ENCODE measurements around the gene TRPV4. TPM values are rescaled to one million over a fixed set of nuclear protein-coding genes. Genes with fewer than 3 reads are reported as not detected.
A peak's percentile ranks its signal among the peaks of the same experiment; 100 is the strongest.

TRPV4 gene
- total RNA-seq, 2 experiments from 2014 or later = not detected

DNA sequence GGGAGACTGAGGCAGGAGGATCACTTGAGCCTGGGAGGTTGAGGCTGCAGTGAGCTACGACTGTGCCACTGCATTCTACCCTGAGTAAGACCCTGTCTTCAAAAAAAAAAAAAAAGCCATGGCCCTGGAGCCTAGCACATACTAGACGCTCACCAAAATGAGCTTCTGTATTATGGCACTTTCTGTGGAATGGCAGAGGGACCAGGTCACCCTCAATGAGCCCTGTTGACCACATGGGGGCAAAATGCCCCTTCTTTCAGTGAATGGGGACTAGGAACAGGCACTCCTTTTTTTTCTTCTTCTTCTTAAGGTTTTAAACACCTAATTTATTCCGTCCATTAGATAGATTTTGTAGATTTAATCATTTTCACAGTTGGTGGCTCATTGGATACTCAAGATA is 69.1 kb downstream of the TRPV4 start:
- H3K4me3 ChIP-seq (ENCODE audit: low read length) = no peak overlapping the region
- H3K9me3 Mint-ChIP-seq = no peaks in the 10 kb centered on the region
- intact Hi-C loops (cut with DNase I, micrococcal nuclease) = no loop called here
- H3K27ac ChIP-seq (ENCODE audit: low read depth in 1 of 2, low read length in 2 of 2) = no peak overlapping the region
- H3K27me3 Mint-ChIP-seq = no peaks in the 10 kb centered on the region
- H3K36me3 Mint-ChIP-seq (ENCODE audit: low read depth) = no peaks in the 10 kb centered on the region
- no peaks in the 10 kb centered on the region for H3K4me1 Mint-ChIP-seq (ENCODE audit: low read depth)
- peaks cover 0 to 12% of the 10 kb centered on the region in 2 experiments for H3K9me3 ChIP-seq (ENCODE audit: control insufficient read depth in 1 of 2, insufficient read depth in 1 of 2, low read length in 2 of 2)
- H3K27me3 ChIP-seq (ENCODE audit: control insufficient read depth in 1 of 2, insufficient read depth in 2 of 2, low read length in 2 of 2) = no peaks in the 10 kb centered on the region
- no peak overlapping the region for H3K4me3 Mint-ChIP-seq
- ATAC-seq (ENCODE audit: poor library complexity) (no peak), DNase-seq (no peak)
- CTCF ChIA-PET = interaction anchor here (1.1 kb wide), 1 partner anchor 11 kb away, joined by 3 read pairs; no protein-coding TSS in a partner anchor
- no peak overlapping the region for H3K27ac Mint-ChIP-seq
- H3K4me1 ChIP-seq (ENCODE audit: insufficient read depth, low read length) = no peaks in the 10 kb centered on the region
- TF ChIP-seq, protein P1, sequence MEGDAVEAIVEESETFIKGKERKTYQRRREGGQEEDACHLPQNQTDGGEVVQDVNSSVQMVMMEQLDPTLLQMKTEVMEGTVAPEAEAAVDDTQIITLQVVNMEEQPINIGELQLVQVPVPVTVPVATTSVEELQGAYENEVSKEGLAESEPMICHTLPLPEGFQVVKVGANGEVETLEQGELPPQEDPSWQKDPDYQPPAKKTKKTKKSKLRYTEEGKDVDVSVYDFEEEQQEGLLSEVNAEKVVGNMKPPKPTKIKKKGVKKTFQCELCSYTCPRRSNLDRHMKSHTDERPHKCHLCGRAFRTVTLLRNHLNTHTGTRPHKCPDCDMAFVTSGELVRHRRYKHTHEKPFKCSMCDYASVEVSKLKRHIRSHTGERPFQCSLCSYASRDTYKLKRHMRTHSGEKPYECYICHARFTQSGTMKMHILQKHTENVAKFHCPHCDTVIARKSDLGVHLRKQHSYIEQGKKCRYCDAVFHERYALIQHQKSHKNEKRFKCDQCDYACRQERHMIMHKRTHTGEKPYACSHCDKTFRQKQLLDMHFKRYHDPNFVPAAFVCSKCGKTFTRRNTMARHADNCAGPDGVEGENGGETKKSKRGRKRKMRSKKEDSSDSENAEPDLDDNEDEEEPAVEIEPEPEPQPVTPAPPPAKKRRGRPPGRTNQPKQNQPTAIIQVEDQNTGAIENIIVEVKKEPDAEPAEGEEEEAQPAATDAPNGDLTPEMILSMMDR (IDR thresholded peaks at IDR 0.05) = no peak
- no peaks in the 10 kb centered on the region for H3K36me3 ChIP-seq (ENCODE audit: insufficient read depth, low read length)
- POLR2A ChIA-PET = no interaction called here

DNA sequence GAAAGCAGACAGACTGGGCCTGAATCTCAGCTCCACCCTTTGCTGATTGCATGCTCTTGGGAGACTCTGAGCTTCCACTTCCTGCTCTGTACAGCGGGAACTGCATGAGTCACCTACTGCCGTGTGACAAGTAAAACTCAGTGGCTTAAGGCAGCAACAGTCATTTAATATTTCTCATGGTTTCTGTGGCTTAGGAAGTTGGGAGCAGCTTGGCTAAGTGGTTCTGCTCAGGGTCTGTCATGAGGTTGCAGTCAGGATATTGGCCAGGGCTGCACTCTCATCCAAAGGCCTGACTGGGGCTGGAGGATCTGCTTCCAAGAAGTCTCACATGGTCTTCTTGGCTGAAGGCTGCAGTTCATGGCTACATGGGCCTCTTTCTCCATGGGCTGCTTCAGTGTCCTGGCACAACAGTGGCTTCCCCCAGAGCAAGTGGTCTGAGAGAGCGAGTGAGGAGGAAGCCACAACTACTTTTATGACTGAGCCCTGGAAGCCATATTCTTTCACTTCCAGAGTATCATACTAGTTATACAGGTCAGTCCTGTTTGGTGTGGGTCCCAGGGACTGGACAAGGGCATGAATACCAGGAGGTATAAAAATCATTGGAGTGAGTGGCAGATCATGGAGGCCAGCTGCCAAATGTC is 69.9 kb downstream of the TRPV4 start:
- no peaks in the 10 kb centered on the region for H3K36me3 Mint-ChIP-seq (ENCODE audit: low read depth)
- Histone ChIP-seq H3K4me3 (ENCODE audit: low read length) (no peak overlapping the region), H3K36me3 (ENCODE audit: insufficient read depth, low read length) (no peaks in the 10 kb centered on the region), H3K4me1 (ENCODE audit: insufficient read depth, low read length) (no peaks in the 10 kb centered on the region), H3K27ac (ENCODE audit: low read depth in 1 of 2, low read length in 2 of 2) (no peak overlapping the region), H3K9me3 (ENCODE audit: control insufficient read depth in 1 of 2, insufficient read depth in 1 of 2, low read length in 2 of 2) (peaks cover 0 to 16% of the 10 kb centered on the region in 2 experiments), H3K27me3 (ENCODE audit: control insufficient read depth in 1 of 2, insufficient read depth in 2 of 2, low read length in 2 of 2) (no peaks in the 10 kb centered on the region)
- CTCF ChIA-PET = interaction anchor here (1.1 kb wide), 1 partner anchor 12 kb away, joined by 3 read pairs; no protein-coding TSS in a partner anchor
- no peak overlapping the region for H3K4me3 Mint-ChIP-seq
- POLR2A ChIA-PET = no interaction called here
- TF ChIP-seq, protein P1 (IDR thresholded peaks at IDR 0.05) = no peak
- ATAC-seq (ENCODE audit: poor library complexity) (no peak), DNase-seq (peak in 2 of 14 experiments; percentile 28 to 57)
- H3K4me1 Mint-ChIP-seq (ENCODE audit: low read depth) = no peaks in the 10 kb centered on the region
- H3K9me3 Mint-ChIP-seq = no peaks in the 10 kb centered on the region
- H3K27ac Mint-ChIP-seq = no peak overlapping the region
- no peaks in the 10 kb centered on the region for H3K27me3 Mint-ChIP-seq
- intact Hi-C loops (cut with DNase I, micrococcal nuclease) = no loop called here

DNA sequence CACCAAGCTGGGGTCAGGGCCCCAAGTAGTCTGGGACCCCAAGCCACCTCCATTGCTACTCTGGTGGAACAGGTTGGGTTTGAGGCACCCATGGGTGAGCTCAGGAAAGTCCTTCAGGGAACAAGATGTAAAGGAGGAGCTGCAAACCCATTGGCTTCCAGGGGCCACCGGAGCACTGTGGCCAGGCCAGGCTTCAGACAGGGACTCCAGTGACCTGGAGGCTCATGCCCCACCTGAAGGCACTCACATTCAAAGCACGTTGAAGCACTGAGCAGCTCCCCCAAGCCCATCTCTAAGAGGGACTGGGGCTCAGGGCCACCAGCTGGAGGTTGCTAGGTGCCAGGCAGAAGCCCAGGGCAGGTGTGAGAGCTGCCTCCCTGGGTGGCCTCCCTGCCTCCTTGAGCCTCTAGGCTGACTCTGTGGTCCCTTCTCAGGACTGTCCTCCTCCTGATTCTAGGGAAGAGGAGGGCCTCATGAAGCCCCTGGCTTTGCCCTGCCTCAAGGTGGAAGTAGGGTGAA is 70.5 kb downstream of the TRPV4 start:
- CTCF ChIA-PET = no interaction called here
- POLR2A ChIA-PET = no interaction called here
- no peak overlapping the region for H3K27ac ChIP-seq (ENCODE audit: low read depth in 1 of 2, low read length in 2 of 2)

More for the DNA sequence above, 70.5 kb downstream of the TRPV4 start:
- Histone ChIP-seq H3K27me3 (ENCODE audit: control insufficient read depth in 1 of 2, insufficient read depth in 2 of 2, low read length in 2 of 2) (no peaks in the 10 kb centered on the region), H3K36me3 (ENCODE audit: insufficient read depth, low read length) (no peaks in the 10 kb centered on the region), H3K9me3 (ENCODE audit: control insufficient read depth in 1 of 2, insufficient read depth in 1 of 2, low read length in 2 of 2) (peaks cover 0 to 22% of the 10 kb centered on the region in 2 experiments), H3K4me1 (ENCODE audit: insufficient read depth, low read length) (no peaks in the 10 kb centered on the region), H3K4me3 (ENCODE audit: low read length) (no peak overlapping the region)
- no peaks in the 10 kb centered on the region for H3K9me3 Mint-ChIP-seq
- no peak overlapping the region for H3K27ac Mint-ChIP-seq
- TF ChIP-seq, protein P1 (IDR thresholded peaks at IDR 0.05) = no peak
- H3K4me3 Mint-ChIP-seq = no peak overlapping the region
- no peaks in the 10 kb centered on the region for H3K4me1 Mint-ChIP-seq (ENCODE audit: low read depth)
- peak in 1 of 14 experiments; percentile 30 for DNase-seq
- no peaks in the 10 kb centered on the region for H3K36me3 Mint-ChIP-seq (ENCODE audit: low read depth)
- no peaks in the 10 kb centered on the region for H3K27me3 Mint-ChIP-seq
- intact Hi-C loops (cut with DNase I, micrococcal nuclease) = no loop called here
- no peak for ATAC-seq (ENCODE audit: poor library complexity)

All from CD4-positive, alpha-beta T cell (primary cell).